HEK293 (cell line): ENCODE results near the gene S100A13.

Source experiments
- CTCF ChIA-PET: fragments of 350-600 bp; formaldehyde crosslinking; extraction: SDS; loops from one replicate; lab custom pipeline; 2021; ENCODE audit warnings: antibody characterized with exemption; lab: Yijun Ruan, JAX
- POLR2A ChIA-PET: fragments of 300-600 bp; formaldehyde crosslinking; extraction: SDS; loops from one replicate; lab custom pipeline; 2020; ENCODE audit warnings: antibody characterized with exemption, inconsistent platforms; lab: Yijun Ruan, JAX
- H3K27ac ChIP-seq: fragments of 200-500 bp; sonication (Bioruptor generic); 2 replicates; pipeline ENCODE4 v1.5.1; 2014; ENCODE audit warnings: low read depth, low read length, control low read depth, inconsistent platforms; ENCODE audit errors: extremely low read depth
- H3K36me3 ChIP-seq, 2 experiments: fragments of 200-500 bp in 1 of 2; sonication (Bioruptor generic) in 1 of 2; 1 replicate in 1 of 2; 2 replicates in 1 of 2; pipeline ENCODE4 v1.5.1; 2014 to 2017; ENCODE audit warnings: inconsistent platforms in 2 of 2, low read length in 2 of 2; ENCODE audit not compliant: control insufficient read depth in 2 of 2, insufficient read depth in 1 of 2
- H3K4me1 ChIP-seq: fragments of 200-500 bp; sonication (Bioruptor generic); 2 replicates; pipeline ENCODE4 v1.5.1; 2014; ENCODE audit warnings: mild to moderate bottlenecking, low read length, inconsistent platforms; ENCODE audit not compliant: control insufficient read depth, insufficient read depth
- H3K4me3 ChIP-seq: 2 replicates; pipeline ENCODE4 v1.5.1; 2011; ENCODE audit warnings: low read depth, mild to moderate bottlenecking, control low read depth, low read length, moderate library complexity
- H3K9me3 ChIP-seq: fragments of 200-500 bp; sonication (Bioruptor generic); 2 replicates; pipeline ENCODE4 v1.5.1; 2014; ENCODE audit warnings: low read depth, low read length, inconsistent platforms; ENCODE audit not compliant: control insufficient read depth, insufficient read depth
- HOXD13 ChIP-seq: sonication (generic); formaldehyde crosslinking; IDR thresholded peaks from 2 replicates; pipeline ENCODE4 v1.8.0; 2022; ENCODE audit warnings: missing genetic modification reagents, borderline replicate concordance
- INSM2 ChIP-seq: fragments of 450-650 bp; formaldehyde crosslinking; IDR thresholded peaks from 2 replicates; pipeline ENCODE4 v1.5.1; 2016; ENCODE audit warnings: missing biosample characterization, missing genetic modification characterization
- KLF16 ChIP-seq: fragments of 450-650 bp; formaldehyde crosslinking; IDR thresholded peaks from 2 replicates; pipeline ENCODE4 v1.5.1; 2017; ENCODE audit warnings: missing biosample characterization, missing genetic modification characterization
- KLF8 ChIP-seq: fragments of 450-650 bp; formaldehyde crosslinking; IDR thresholded peaks from 2 replicates; pipeline ENCODE4 v1.5.1; 2016; ENCODE audit warnings: missing biosample characterization, missing genetic modification characterization
- KLF9 ChIP-seq: fragments of 450-650 bp; formaldehyde crosslinking; IDR thresholded peaks from 2 replicates; pipeline ENCODE4 v1.5.1; 2016; ENCODE audit warnings: missing biosample characterization, missing genetic modification characterization, low read depth
- MEIS1 ChIP-seq: sonication (generic); formaldehyde crosslinking; IDR thresholded peaks from 2 replicates; pipeline ENCODE4 v1.8.1; 2022; ENCODE audit warnings: missing genetic modification reagents, mild to moderate bottlenecking, borderline replicate concordance
- OSR2 ChIP-seq: fragments of 450-650 bp; formaldehyde crosslinking; IDR thresholded peaks from 2 replicates; pipeline ENCODE4 v1.5.1; 2016; ENCODE audit warnings: missing biosample characterization, missing genetic modification characterization
- WT1 ChIP-seq: fragments of 450-650 bp; formaldehyde crosslinking; IDR thresholded peaks from 2 replicates; pipeline ENCODE4 v1.5.1; 2016; ENCODE audit warnings: missing biosample characterization, missing genetic modification characterization
- ZBTB21 ChIP-seq: fragments of 450-650 bp; formaldehyde crosslinking; IDR thresholded peaks from 2 replicates; pipeline ENCODE4 v1.5.1; 2017; ENCODE audit warnings: missing biosample characterization, missing genetic modification characterization
- ZBTB48 ChIP-seq: fragments of 450-650 bp; formaldehyde crosslinking; IDR thresholded peaks from 2 replicates; pipeline ENCODE4 v1.5.1; 2016; ENCODE audit warnings: missing biosample characterization, missing genetic modification characterization
- ZNF138 ChIP-seq: fragments of 450-650 bp; formaldehyde crosslinking; IDR thresholded peaks from 2 replicates; pipeline ENCODE4 v1.5.1; 2016; ENCODE audit warnings: missing biosample characterization, missing genetic modification characterization, borderline replicate concordance
- ZNF155 ChIP-seq: fragments of 450-650 bp; formaldehyde crosslinking; IDR thresholded peaks from 2 replicates; pipeline ENCODE4 v1.5.1; 2016; ENCODE audit warnings: missing biosample characterization, missing genetic modification characterization
- ZNF24 ChIP-seq: fragments of 450-650 bp; formaldehyde crosslinking; IDR thresholded peaks from 2 replicates; pipeline ENCODE4 v1.5.1; 2016; ENCODE audit warnings: missing biosample characterization, missing genetic modification characterization
- ZNF266 ChIP-seq: fragments of 450-650 bp; formaldehyde crosslinking; IDR thresholded peaks from 2 replicates; pipeline ENCODE4 v1.5.1; 2016; ENCODE audit warnings: missing biosample characterization, missing genetic modification characterization, low read depth
- ZNF416 ChIP-seq: fragments of 450-650 bp; formaldehyde crosslinking; IDR thresholded peaks from 2 replicates; pipeline ENCODE4 v1.5.1; 2016; ENCODE audit warnings: missing biosample characterization, missing genetic modification characterization
- ZNF48 ChIP-seq: fragments of 450-650 bp; formaldehyde crosslinking; IDR thresholded peaks from 2 replicates; pipeline ENCODE4 v1.5.1; 2016; ENCODE audit warnings: missing biosample characterization, missing genetic modification characterization
- ZNF544 ChIP-seq: fragments of 450-650 bp; formaldehyde crosslinking; IDR thresholded peaks from 2 replicates; pipeline ENCODE4 v1.5.0; 2017; ENCODE audit warnings: missing biosample characterization, missing genetic modification characterization
- ZNF561 ChIP-seq: fragments of 450-650 bp; IDR thresholded peaks from 2 replicates; pipeline ENCODE4 v1.5.1; 2018; ENCODE audit warnings: missing biosample characterization, missing genetic modification characterization, borderline replicate concordance
- ZNF600 ChIP-seq: fragments of 450-650 bp; formaldehyde crosslinking; IDR thresholded peaks from 2 replicates; pipeline ENCODE4 v1.5.1; 2016; ENCODE audit warnings: missing biosample characterization, missing genetic modification characterization
- ZNF629 ChIP-seq: fragments of 450-650 bp; formaldehyde crosslinking; IDR thresholded peaks from 2 replicates; pipeline ENCODE4 v1.5.1; 2017; ENCODE audit warnings: missing biosample characterization, missing genetic modification characterization
- ZNF791 ChIP-seq: fragments of 450-650 bp; formaldehyde crosslinking; IDR thresholded peaks from 2 replicates; pipeline ENCODE4 v1.5.1; 2016; ENCODE audit warnings: missing biosample characterization, missing genetic modification characterization
- ZSCAN18 ChIP-seq: fragments of 450-650 bp; formaldehyde crosslinking; IDR thresholded peaks from 2 replicates; pipeline ENCODE4 v1.5.1; 2016; ENCODE audit warnings: missing biosample characterization, missing genetic modification characterization
- ZSCAN30 ChIP-seq: fragments of 450-650 bp; IDR thresholded peaks from 2 replicates; pipeline ENCODE4 v1.5.1; 2018; ENCODE audit warnings: missing biosample characterization, mild to moderate bottlenecking, missing genetic modification characterization, moderate library complexity
- TF ChIP-seq, protein P1 (sequence below): fragments of 450-650 bp; formaldehyde crosslinking; IDR thresholded peaks from 2 replicates; pipeline ENCODE4 v1.5.1; 2016; ENCODE audit warnings: missing biosample characterization, missing genetic modification characterization
- TF ChIP-seq, protein P2 (sequence below): fragments of 450-650 bp; formaldehyde crosslinking; optimal IDR thresholded peaks from 2 replicates; pipeline ENCODE3; 2016; ENCODE audit warnings: missing biosample characterization, mild to moderate bottlenecking, missing genetic modification characterization
- TF ChIP-seq, protein P3 (sequence below): fragments of 450-650 bp; formaldehyde crosslinking; IDR thresholded peaks from 2 replicates; pipeline ENCODE4 v1.5.1; 2017; ENCODE audit warnings: missing biosample characterization, mild to moderate bottlenecking, missing genetic modification characterization, moderate library complexity

Gene S100A13

DNA sequence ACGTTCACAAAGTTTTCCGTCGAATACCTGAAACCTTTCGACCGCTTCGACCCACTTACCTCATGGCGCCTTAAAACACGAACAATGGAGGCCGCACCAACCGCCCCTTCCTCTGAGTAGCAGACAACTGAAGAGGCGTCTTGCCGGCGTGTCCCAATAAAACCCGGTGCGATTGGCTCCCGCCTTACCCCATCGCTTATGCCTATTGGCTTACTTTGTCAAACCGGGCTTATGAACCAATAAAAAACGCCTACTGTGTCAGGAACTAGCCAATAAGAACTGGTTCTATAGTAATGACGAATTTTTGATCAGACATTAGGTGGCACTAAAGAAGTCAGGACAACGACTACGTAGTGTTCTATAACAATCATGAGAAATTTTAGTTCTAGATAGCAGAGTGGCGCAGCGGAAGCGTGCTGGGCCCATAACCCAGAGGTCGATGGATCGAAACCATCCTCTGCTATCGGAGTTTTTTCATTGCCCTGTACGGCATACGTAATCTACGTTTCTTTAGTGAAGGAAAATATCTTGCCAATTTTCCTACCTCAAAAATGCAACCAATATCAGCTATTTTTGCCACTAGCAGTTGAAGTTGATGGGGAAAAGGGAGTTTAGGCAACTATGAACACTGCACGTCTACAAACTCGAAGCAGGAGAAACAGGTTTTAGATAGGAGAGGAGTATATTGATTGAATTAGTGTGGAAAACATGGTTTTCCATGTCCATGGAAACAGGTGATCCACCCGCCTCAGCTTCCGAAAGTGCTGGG, 43.7 kb upstream of the S100A13 start, which contains the start of gene ILF2 (continued):
- peak; percentile 95; the same call in 1 of the 2 replicates for TF ChIP-seq ZNF561 (tag by site-specific recombination)
- TF ChIP-seq ZBTB21 (tag by site-specific recombination) = peak; percentile 88
- peak; percentile 75; the same call in 1 of the 2 replicates for TF ChIP-seq ZSCAN18 (tag by site-specific recombination)
- 0 out of 2 replicates have a peak, but pooled peaks have one; percentile 26 for TF ChIP-seq INSM2 (tag by site-specific recombination)

- H3K27ac ChIP-seq = peak overlapping the region; percentile 77
- H3K36me3 ChIP-seq = peaks cover 42 to 50% of the 10 kb centered on the region in 2 experiments
- peak overlapping the region; percentile 85 for H3K4me3 ChIP-seq
- POLR2A ChIA-PET = interaction anchor here (0.6 to 1.3 kb wide), 2 partner anchors 14 to 15 kb away, joined by 3 read pairs; no protein-coding TSS in a partner anchor
- CTCF ChIA-PET = no interaction called here
- H3K9me3 ChIP-seq = no peaks in the 10 kb centered on the region
- H3K4me1 ChIP-seq = no peaks in the 10 kb centered on the region
- TF ChIP-seq, protein P1, sequence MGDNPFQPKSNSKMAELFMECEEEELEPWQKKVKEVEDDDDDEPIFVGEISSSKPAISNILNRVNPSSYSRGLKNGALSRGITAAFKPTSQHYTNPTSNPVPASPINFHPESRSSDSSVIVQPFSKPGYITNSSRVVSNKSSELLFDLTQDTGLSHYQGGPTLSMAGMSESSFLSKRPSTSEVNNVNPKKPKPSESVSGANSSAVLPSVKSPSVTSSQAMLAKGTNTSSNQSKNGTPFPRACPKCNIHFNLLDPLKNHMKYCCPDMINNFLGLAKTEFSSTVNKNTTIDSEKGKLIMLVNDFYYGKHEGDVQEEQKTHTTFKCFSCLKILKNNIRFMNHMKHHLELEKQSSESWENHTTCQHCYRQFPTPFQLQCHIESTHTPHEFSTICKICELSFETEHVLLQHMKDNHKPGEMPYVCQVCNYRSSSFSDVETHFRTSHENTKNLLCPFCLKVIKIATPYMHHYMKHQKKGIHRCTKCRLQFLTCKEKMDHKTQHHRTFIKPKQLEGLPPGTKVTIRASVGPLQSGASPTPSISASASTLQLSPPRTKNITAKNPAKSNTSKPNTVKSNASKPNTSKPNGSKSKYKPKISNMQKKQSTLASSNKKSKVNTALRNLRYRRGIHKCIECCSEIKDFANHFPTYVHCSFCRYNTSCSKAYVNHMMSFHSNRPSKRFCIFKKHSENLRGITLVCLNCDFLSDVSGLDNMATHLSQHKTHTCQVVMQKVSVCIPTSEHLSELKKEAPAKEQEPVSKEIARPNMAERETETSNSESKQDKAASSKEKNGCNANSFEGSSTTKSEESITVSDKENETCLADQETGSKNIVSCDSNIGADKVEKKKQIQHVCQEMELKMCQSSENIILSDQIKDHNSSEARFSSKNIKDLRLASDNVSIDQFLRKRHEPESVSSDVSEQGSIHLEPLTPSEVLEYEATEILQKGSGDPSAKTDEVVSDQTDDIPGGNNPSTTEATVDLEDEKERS (tag by site-specific recombination) = no peak
- TF ChIP-seq KLF8 (tag by site-specific recombination) (no peak), OSR2 (no peak), ZNF138 (tag by site-specific recombination) (no peak), ZNF416 (tag by site-specific recombination) (no peak), ZNF544 (tag by site-specific recombination) (no peak), ZSCAN30 (tag by site-specific recombination) (peak; percentile 47; the same call in 1 of the 2 replicates), MEIS1 (no peak), ZNF629 (tag by site-specific recombination) (no peak), ZNF24 (tag by site-specific recombination) (no peak), ZNF48 (tag by site-specific recombination) (no peak), ZNF155 (tag by site-specific recombination) (no peak), KLF9 (tag by site-specific recombination) (0 out of 2 replicates have a peak, but pooled peaks have one; percentile 16), HOXD13 (no peak), WT1 (tag by site-specific recombination) (0 out of 2 replicates have a peak, but pooled peaks have one; percentile 7), ZNF266 (tag by site-specific recombination) (no peak), ZBTB48 (no peak), KLF16 (tag by site-specific recombination) (peak; percentile 29; the same call in 1 of the 2 replicates), ZNF600 (no peak), ZNF791 (tag by site-specific recombination) (no peak)
- TF ChIP-seq, protein P2, sequence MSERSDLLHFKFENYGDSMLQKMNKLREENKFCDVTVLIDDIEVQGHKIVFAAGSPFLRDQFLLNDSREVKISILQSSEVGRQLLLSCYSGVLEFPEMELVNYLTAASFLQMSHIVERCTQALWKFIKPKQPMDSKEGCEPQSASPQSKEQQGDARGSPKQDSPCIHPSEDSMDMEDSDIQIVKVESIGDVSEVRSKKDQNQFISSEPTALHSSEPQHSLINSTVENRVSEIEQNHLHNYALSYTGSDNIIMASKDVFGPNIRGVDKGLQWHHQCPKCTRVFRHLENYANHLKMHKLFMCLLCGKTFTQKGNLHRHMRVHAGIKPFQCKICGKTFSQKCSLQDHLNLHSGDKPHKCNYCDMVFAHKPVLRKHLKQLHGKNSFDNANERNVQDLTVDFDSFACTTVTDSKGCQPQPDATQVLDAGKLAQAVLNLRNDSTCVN = no peak
- TF ChIP-seq, protein P3, sequence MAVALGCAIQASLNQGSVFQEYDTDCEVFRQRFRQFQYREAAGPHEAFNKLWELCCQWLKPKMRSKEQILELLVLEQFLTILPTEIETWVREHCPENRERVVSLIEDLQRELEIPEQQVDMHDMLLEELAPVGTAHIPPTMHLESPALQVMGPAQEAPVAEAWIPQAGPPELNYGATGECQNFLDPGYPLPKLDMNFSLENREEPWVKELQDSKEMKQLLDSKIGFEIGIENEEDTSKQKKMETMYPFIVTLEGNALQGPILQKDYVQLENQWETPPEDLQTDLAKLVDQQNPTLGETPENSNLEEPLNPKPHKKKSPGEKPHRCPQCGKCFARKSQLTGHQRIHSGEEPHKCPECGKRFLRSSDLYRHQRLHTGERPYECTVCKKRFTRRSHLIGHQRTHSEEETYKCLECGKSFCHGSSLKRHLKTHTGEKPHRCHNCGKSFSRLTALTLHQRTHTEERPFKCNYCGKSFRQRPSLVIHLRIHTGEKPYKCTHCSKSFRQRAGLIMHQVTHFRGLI (tag by site-specific recombination) = peak; percentile 77
Observed at GRCh38 chr1:153670257-153670858, 43.1 kb upstream of the S100A13 start.
